DMS114 treated with DMSO at 0.1 percent for 48 hours (cell line): ENCODE data around the gene PTTG1IP.

Experiments used
- DNase-seq: peaks from one replicate; lab custom pipeline; 2025; ENCODE audit not compliant: unreplicated experiment; lab: John Stamatoyannopoulos, UW

PTTG1IP gene

GRCh38 chr21:44896561-44897286 lies 23.2 kb upstream of the PTTG1IP start:
- DNase-seq = no peak

DNA sequence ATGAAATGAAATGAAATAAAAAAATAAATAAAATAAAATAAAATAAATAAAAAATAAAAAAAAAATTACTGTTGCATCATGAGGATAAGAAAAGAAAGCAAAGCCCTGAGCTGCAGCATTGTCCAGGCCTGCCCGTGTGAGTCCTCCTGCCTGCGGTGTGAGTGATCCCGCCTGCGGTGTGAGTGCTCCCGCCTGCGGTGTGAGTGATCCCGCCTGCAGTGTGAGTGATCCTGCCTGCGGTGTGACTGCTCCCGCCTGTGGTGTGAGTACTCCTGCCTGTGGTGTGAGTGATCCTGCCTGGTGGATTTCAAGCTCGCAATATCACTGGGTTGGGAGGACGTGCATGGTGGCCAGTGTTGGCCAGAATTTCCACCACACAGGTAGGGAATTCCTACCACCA lies 22.4 kb upstream of the PTTG1IP start:
- DNase-seq = no peak

DNA sequence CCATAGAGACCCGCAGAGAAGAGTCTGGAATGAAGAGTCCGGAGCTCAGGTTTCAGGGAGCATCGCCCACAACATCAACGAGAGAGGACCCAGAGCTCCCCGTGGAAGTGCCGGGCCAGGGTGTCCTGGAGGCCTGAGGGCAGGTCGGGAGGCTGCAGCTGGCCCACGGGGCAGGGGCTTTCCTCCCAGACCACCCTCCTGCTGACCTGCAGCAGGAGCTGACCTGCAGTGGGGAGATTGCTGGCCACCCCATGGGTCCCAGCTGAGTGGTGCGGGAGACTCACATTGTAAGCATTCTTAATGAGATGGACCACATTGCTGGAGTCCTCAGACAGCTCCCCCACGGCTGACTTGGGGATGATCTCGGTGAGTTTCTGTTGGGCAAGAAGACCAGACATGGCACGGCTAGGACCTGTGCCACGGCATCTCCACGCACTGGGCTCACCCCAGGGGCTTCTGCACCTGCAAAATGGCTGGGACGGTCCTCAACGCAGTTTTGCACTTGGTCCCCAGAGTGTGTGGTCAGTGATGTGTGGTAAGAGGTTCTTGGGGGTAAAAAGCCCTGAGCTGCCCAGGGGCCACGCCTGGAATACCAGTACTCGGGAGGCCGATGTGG lies 21.3 kb upstream of the PTTG1IP start:
- no peak for DNase-seq

DNA sequence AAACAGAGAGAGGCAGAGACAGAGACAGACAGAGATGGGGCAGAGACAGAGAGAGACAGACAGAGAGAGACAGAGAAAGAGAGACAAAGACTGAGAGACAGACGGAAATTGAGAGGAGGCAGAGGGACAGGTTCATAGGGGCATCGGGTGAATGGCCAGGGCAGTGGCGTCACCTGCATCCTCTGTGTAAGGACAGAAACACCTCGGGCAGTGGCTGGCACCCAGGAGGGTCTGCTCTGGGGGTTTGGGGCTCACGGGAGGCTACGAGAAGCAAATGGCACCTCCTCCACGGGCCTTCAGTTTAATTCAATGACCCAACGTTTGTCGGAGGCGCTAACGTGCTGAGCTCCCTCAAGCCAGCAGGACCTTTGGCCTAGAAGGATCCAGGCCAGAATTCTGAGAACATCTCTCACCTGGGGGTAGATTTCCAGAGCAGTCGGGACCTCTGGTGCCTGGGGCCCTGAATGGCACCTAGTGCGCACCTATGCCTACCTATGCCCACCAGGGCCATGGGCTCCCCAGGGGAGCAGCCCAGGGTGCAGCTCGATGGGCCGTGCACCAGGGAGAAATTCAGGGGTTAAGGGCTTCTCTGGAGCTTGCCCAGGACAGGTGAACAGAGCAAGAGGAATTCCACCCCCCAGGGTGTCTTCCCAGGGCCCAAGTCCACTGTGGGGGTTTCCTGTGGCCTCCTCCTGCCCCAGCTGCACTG lies 20.6 kb upstream of the PTTG1IP start:
- DNase-seq = no peak

DNA sequence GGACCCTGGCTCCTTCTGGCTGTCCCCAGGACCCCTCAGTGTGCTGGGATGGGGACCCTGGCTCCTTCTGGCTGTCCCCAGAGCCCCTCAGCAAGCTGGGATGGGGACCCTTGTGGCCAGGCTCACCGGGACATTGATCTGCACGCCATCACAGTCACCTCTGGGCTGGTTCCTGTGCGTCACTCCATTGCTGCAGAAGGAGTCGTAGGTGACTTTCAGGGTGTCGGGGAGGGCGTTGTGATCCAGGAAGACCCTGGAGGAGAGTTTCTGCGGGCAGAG lies 19.7 kb upstream of the PTTG1IP start:
- no peak for DNase-seq

DNA sequence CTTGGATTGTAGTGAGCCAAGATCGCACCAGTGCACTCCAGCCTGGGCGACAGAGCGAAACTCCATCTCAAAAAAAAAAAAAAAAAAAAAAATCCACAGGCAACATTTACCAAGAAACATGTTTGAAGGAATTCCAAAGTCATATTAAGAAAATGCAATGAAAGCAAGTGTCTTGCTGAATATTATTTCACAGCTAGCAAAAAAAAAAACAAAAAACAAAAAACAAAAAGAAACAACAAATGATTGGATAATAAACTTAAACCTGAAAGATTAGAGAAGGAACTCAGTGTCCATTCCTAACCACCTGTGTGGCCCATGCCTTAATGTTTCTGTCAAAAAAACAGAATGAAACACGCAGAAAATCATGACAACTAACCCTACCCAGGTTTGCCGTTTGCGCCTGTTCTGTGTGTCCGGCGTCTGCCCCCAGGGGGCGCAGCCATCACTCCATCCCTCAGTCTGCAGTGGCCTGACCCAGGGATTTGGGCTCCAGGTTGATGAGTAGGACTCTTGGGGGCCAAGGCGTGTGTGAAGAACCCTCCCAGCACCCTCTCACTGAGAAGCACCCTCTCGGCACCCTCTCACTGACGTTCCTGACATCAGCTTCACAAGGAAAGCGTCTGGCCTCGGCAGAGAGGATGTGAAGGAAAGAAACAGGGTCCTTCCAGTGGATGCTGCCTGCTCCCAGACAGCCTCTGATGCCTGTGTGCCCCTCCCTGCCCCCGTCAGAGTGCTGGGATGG lies 19.2 kb upstream of the PTTG1IP start:
- DNase-seq = peak; percentile 5

- DNase-seq = no peak
These were observed 18.6 kb upstream of the PTTG1IP start for GRCh38 chr21:44892095-44892494.

- DNase-seq = no peak
These were observed 18.1 kb upstream of the PTTG1IP start for GRCh38 chr21:44891631-44892031.

- no peak for DNase-seq
These were observed 17.6 kb upstream of the PTTG1IP start for GRCh38 chr21:44890961-44891541.

- DNase-seq = no peak
These were observed 16.9 kb upstream of the PTTG1IP start for GRCh38 chr21:44890338-44890931.

GRCh38 chr21:44889625-44890337 lies 16.3 kb upstream of the PTTG1IP start:
- DNase-seq = no peak

- no peak for DNase-seq
These were observed 15.4 kb upstream of the PTTG1IP start for GRCh38 chr21:44888581-44889550.

DNA sequence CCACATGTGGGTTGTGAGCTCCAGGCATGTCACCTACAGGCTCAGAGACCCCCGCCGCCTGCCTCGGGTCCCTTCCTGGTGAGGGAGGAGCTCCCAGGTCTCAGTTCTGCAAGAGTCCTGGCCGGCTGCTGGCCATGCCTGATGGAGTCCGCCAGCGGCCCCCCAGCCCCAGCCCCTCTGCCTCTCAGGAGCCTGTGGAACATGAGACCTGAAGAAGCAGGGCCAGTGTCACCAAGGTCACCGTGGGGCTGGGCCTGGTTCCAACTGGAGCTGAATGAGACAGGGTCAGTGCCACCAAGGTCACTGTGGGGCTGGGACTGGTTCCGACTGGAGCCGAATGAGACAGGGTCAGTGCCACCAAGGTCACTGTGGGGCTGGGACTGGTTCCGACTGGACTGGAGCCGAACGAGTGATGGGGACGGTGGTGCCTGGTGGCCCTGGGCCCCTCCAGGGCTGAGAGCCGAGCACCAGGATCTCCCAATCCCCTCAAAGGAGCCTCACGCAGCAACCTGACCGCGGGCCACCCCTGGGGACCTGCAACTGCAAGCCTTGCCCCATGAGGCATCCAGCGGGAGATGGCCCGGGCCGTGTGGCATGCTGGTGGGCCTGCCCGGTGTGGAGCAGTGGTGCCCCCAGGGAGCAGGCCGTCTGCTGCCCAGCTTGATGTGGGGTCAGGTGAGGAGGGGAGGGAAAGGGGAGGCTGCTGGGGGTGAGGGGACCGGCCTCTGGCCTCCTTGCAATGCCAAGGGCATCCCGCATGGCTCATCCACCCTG lies 14.5 kb upstream of the PTTG1IP start:
- no peak for DNase-seq

DNA sequence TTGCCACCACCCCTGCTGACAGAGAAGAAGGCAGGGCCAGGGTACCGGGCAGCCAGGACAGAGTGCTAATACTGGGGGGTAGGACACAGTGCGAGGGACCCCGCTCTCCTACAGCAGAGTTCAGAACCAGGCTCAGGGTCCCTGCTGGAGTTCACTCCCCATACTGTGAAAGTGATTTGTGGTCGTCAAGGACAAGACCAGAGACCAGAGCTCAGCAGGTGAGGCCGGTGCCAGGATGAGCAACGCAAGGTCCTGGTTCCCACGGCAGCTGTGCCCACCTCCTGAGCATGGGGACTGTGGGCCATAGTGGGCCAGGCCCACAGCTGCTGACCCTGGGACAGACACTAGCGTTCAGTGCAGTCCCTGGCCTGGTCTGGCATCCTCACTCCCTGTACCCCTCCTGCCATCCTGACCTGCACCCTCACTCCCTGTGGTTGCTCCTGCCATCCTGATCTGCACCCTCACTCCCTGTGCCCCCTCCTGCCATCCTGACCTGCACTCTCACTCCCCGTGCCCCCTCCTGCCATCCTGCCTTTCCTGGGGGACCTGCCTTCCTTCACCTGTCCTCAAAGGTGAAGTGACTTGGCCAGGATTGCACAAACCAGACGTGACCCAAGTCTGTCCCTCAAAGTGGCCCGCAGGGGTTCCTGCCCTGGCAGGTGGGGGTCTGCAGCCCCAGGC lies 13.8 kb upstream of the PTTG1IP start:
- DNase-seq = no peak

DNA sequence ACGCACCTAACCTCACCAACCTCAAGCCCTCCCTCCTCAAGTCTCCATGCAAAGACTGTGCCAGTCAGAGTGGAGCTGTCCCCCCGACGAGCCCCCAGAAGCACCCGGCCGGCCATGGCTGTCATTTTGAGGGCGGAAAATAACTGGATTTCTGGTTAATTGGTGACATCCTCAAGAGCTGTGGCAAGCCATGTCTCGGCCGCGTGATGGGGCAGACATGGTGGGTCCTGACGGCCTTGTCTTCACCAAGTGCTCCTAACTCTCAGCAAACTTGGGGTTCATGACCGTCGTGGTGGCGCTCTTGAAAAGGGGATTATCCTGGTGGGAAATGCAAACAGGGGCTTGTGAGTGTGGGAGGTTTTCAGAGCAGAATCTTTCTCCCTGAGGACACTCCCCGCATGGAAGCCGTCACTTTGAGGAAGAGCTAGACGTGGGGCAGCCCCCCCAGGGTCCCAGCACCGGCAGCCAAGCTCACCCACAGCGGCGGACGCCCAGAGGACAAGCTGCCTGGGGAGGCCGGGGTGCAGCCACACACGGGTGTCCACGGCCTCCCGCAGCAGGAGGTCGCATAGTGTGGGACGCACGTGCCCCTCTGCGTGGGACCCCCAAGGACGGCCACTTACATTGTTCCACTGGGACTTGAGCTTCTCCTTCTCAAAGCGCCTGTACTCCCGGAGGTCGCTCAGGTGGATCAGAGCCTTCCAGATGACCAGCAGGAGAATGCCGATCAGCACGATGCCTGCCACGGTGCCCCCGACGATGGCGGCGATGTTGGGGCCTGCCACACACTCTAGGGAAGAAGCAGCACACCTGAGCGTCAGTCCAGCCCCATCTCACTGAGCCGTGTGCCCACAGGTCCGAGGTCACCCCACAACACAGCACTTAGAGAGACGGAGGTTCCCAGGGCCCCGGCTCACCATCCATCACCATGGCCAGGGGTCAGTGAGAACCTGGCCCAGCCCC lies 12.9 kb upstream of the PTTG1IP start:
- no peak for DNase-seq

DNA sequence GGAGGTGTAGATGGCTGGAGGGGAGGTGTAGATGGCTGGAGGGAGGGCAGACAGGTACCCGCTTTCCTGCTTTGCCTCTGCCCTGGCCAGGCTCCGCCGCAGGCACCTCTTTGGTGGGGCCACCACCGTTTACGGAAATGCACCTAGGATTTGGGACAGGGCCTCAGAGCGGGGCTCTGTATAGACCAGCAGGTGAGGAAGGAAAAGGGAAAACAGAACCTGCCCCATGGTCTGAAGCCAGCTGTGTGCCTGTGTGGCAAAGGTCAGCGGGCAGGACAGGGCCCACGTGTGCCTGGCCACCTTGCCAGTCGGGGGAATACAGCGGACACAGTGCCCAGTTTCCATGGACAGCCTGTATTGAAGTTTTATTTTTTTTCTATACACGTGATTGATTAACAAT lies 12.1 kb upstream of the PTTG1IP start:
- DNase-seq = no peak

GRCh38 chr21:44884097-44884496 lies 10.6 kb upstream of the PTTG1IP start:
- DNase-seq = no peak
